Measurements from ENCODE around the gene KCNIP3.

Gene KCNIP3

DNA sequence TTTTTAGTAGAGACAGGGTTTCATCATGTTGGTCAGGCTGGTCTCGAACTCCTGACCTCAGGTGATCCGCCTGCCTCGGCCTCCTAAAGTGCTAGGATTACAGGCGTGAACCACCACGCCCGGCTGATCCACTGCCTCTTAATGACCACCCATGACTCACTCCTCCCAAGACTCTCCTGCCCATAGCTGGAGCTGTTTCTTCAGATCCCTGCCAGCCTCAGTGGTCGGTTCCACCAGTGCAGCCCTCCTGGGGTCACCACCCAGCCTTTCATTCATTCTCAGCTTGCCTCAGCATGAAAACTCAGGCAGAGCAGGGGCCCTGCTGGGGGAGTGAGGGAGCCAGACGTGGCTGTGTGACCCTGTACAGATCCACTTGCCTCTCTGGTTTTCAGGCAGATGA lies 12.5 kb downstream of the KCNIP3 start:
- ChIA-PET POLR2A (no interaction called here), CTCF (interaction anchor here (0.7 kb wide), 1 partner anchor 235 kb away, joined by 6 read pairs; no protein-coding TSS in a partner anchor)

DNA sequence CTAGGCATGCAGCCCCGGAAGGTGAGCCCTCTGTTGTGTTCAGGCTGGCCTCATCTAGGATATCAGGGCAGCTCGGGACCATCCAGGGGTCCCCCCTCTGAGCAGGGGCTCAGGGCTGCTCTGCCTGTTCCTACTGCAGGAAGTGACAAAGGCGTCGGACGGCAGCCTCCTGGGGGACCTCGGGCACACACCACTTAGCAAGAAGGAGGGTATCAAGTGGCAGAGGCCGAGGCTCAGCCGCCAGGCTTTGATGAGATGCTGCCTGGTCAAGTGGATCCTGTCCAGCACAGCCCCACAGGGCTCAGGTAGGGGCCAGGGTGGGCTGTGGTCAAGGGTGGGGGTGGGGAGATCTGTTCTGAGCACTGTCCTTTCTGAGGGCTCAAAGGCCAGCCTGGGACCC lies 13.1 kb downstream of the KCNIP3 start:
- CTCF ChIA-PET, result no interaction called here
- no peak for DNase-seq (ENCODE audit: extremely low spot score)
- no peak for TF ChIP-seq BHLHE40 (IDR thresholded peaks at IDR 0.05; ENCODE audit: borderline replicate concordance)
- no peak for TF ChIP-seq FOXA1 (IDR thresholded peaks at IDR 0.05)
- no peak for TF ChIP-seq CTBP1 (IDR thresholded peaks at IDR 0.05; ENCODE audit: borderline replicate concordance)
- no peak for TF ChIP-seq SUZ12 (IDR thresholded peaks at IDR 0.05)
- no peak for TF ChIP-seq ELF4 (IDR thresholded peaks at IDR 0.05)
- no peak for TF ChIP-seq NFRKB (IDR thresholded peaks at IDR 0.05)
- TF ChIP-seq FOXM1 (IDR thresholded peaks at IDR 0.05; ENCODE audit: borderline replicate concordance), result no peak
- TF ChIP-seq, protein P1, sequence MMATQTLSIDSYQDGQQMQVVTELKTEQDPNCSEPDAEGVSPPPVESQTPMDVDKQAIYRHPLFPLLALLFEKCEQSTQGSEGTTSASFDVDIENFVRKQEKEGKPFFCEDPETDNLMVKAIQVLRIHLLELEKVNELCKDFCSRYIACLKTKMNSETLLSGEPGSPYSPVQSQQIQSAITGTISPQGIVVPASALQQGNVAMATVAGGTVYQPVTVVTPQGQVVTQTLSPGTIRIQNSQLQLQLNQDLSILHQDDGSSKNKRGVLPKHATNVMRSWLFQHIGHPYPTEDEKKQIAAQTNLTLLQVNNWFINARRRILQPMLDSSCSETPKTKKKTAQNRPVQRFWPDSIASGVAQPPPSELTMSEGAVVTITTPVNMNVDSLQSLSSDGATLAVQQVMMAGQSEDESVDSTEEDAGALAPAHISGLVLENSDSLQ (IDR thresholded peaks at IDR 0.05), result no peak
- no peak for TF ChIP-seq FOXK2 (IDR thresholded peaks at IDR 0.05)
- no peak for TF ChIP-seq HDGF (IDR thresholded peaks at IDR 0.05; ENCODE audit: borderline replicate concordance)
- TF ChIP-seq L3MBTL2 (conservative IDR thresholded peaks at IDR 0.05), result no peak
- TF ChIP-seq ARNT (IDR thresholded peaks at IDR 0.05), result no peak
- no peak for TF ChIP-seq LEF1 (IDR thresholded peaks at IDR 0.05; ENCODE audit: borderline replicate concordance)
- no peak for TF ChIP-seq TARDBP (IDR thresholded peaks at IDR 0.05)
- TF ChIP-seq ZNF384 (IDR thresholded peaks at IDR 0.05), result no peak
- TF ChIP-seq SP1 (IDR thresholded peaks at IDR 0.05), result no peak
- POLR2A ChIA-PET, result no interaction called here

More for the DNA sequence above, 12.5 kb downstream of the KCNIP3 start:
- DNase-seq (ENCODE audit: extremely low spot score), result no peak
- TF ChIP-seq FOXK2 (IDR thresholded peaks at IDR 0.05) (no peak), SUZ12 (IDR thresholded peaks at IDR 0.05) (no peak), ZNF384 (IDR thresholded peaks at IDR 0.05) (no peak), NFRKB (IDR thresholded peaks at IDR 0.05) (no peak), BHLHE40 (IDR thresholded peaks at IDR 0.05; ENCODE audit: borderline replicate concordance) (no peak), FOXA1 (IDR thresholded peaks at IDR 0.05) (no peak), L3MBTL2 (conservative IDR thresholded peaks at IDR 0.05) (no peak), CTBP1 (IDR thresholded peaks at IDR 0.05; ENCODE audit: borderline replicate concordance) (no peak), ELF4 (IDR thresholded peaks at IDR 0.05) (no peak), SP1 (IDR thresholded peaks at IDR 0.05) (no peak), LEF1 (IDR thresholded peaks at IDR 0.05; ENCODE audit: borderline replicate concordance) (no peak), FOXM1 (IDR thresholded peaks at IDR 0.05; ENCODE audit: borderline replicate concordance) (no peak)
- TF ChIP-seq, protein P1 (IDR thresholded peaks at IDR 0.05), result no peak

DNA sequence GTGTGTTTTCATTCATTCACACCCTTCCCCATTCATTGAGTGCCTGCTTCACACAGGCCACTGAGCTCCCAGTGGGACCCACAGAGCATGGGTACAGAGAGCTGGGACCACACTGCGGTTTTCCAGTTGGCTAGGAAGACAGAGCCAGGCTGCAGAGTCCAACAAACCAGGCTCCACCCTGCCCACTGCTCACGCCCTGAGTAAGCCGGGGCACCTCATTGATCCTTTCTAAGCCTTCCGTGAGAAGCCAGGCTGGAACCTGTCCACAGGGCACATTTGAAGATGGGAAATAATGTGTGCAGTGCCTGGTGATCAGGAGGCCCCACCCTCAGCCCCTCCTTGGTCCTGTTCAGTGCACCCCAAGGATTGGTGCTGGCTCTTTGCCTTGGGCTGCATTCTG lies 13.5 kb downstream of the KCNIP3 start:
- ChIA-PET CTCF (interaction anchor here (3.0 kb wide), 1 partner anchor 79 kb away, joined by 13 read pairs; no protein-coding TSS in a partner anchor), POLR2A (no interaction called here)
- no peak for TF ChIP-seq SP1 (IDR thresholded peaks at IDR 0.05)
- no peak for TF ChIP-seq SUZ12 (IDR thresholded peaks at IDR 0.05)
- no peak for TF ChIP-seq CTBP1 (IDR thresholded peaks at IDR 0.05; ENCODE audit: borderline replicate concordance)
- no peak for TF ChIP-seq L3MBTL2 (conservative IDR thresholded peaks at IDR 0.05)
- TF ChIP-seq FOXK2 (IDR thresholded peaks at IDR 0.05), result no peak
- TF ChIP-seq HDGF (IDR thresholded peaks at IDR 0.05; ENCODE audit: borderline replicate concordance), result no peak
- TF ChIP-seq NFRKB (IDR thresholded peaks at IDR 0.05), result no peak
- no peak for TF ChIP-seq ELF4 (IDR thresholded peaks at IDR 0.05)
- TF ChIP-seq ARNT (IDR thresholded peaks at IDR 0.05), result no peak
- TF ChIP-seq, protein P1 (IDR thresholded peaks at IDR 0.05), result no peak
- TF ChIP-seq BHLHE40 (IDR thresholded peaks at IDR 0.05; ENCODE audit: borderline replicate concordance), result no peak
- TF ChIP-seq TARDBP (IDR thresholded peaks at IDR 0.05), result no peak
- TF ChIP-seq FOXM1 (IDR thresholded peaks at IDR 0.05; ENCODE audit: borderline replicate concordance), result no peak
- TF ChIP-seq ZNF384 (IDR thresholded peaks at IDR 0.05), result no peak
- no peak for TF ChIP-seq FOXA1 (IDR thresholded peaks at IDR 0.05)
- no peak for DNase-seq (ENCODE audit: extremely low spot score)

DNA sequence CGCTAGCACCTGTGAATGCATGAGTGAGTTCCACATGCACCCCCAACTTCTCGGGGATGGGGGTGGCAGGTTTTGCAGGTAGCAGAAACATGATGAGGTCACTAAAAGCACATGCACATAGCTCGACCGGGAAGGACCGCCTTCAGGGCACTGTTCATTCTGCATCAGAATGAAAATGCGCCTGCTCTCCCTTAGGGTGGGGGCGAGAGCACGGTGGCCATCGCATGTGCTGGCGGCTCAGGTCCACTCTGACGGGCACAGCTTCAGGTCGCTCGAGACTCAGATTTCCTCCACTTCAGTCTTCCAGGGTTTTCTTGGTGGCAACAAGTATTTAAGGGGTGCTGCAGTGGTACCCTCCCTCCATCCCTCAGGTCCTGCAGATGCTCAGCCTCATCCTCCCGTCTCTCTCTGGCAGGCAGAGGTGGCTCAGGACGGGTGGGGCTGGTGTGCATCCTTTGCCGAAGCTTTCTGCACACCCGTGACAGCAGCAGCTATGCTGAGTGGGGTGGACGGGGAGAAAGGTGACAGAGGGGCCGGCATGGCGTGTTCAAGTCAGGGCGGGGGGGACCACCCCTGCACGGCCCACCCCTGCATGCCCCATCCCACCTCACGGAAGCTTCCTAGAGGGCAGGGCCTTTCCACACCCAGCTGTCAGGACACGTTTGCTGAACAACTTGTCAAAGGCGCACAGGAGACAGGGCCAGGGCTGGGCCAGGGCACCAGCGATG lies 14.8 kb downstream of the KCNIP3 start:
- POLR2A ChIA-PET, result no interaction called here
- CTCF ChIA-PET, result interaction anchor here (3.0 kb wide), 1 partner anchor 80 kb away, joined by 13 read pairs; no protein-coding TSS in a partner anchor
- no peak for TF ChIP-seq TARDBP (IDR thresholded peaks at IDR 0.05)
- no peak for TF ChIP-seq FOXK2 (IDR thresholded peaks at IDR 0.05)
- TF ChIP-seq BHLHE40 (IDR thresholded peaks at IDR 0.05; ENCODE audit: borderline replicate concordance), result no peak
- TF ChIP-seq ZNF384 (IDR thresholded peaks at IDR 0.05), result no peak
- no peak for TF ChIP-seq SUZ12 (IDR thresholded peaks at IDR 0.05)
- TF ChIP-seq, protein P1 (IDR thresholded peaks at IDR 0.05), result no peak
- TF ChIP-seq L3MBTL2 (conservative IDR thresholded peaks at IDR 0.05), result no peak
- TF ChIP-seq FOXM1 (IDR thresholded peaks at IDR 0.05; ENCODE audit: borderline replicate concordance), result no peak
- no peak for DNase-seq (ENCODE audit: extremely low spot score)

DNA sequence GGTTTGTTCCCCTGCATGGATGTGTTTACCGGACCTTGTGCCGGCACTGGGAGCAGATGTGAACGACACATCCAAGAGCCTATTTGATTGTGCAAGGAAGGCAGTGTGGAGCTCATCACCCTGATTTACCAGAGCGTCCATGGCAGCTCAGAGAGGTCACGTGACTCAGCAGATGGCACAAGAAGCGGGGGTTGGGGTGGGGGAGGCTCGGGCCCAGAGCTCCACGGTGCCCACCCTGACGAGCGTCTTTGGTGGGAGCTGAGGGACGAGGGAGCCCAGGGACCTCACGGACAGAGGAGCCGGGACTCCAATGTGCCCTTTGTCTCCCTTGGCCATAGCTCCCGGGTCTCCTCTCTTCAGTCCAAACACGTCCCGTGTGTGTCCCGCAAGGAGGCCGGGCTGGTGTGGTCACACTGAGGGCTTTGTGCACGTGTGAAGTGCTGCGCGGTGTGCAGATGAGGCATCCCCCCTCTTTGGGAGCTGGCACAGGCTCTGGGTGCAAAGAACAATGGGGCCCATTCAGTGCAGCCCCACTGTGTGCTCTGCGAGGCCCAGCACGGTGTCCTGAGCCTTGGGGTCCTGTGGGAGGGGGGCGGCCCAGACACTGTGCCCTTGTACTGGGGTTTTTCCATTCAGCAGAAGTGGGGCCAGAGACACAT lies 15.5 kb downstream of the KCNIP3 start:
- DNase-seq (ENCODE audit: extremely low spot score), result no peak
- TF ChIP-seq FOXK2 (IDR thresholded peaks at IDR 0.05) (no peak), BHLHE40 (IDR thresholded peaks at IDR 0.05; ENCODE audit: borderline replicate concordance) (no peak), ZNF384 (IDR thresholded peaks at IDR 0.05) (no peak), L3MBTL2 (conservative IDR thresholded peaks at IDR 0.05) (no peak)
- POLR2A ChIA-PET, result no interaction called here
- CTCF ChIA-PET, result interaction anchor here (0.6 to 3.0 kb wide), 2 partner anchors 32 to 81 kb away, joined by 3 to 13 read pairs; no protein-coding TSS in a partner anchor
